HEK293 (cell line): ENCODE measurements around the gene FAT2.

Experiments used
- CTCF ChIA-PET: fragments of 350-600 bp; formaldehyde crosslinking; extraction: SDS; loops from one replicate; lab custom pipeline; 2021; ENCODE audit warnings: antibody characterized with exemption; lab: Yijun Ruan, JAX
- POLR2A ChIA-PET: fragments of 300-600 bp; formaldehyde crosslinking; extraction: SDS; loops from one replicate; lab custom pipeline; 2020; ENCODE audit warnings: antibody characterized with exemption, inconsistent platforms; lab: Yijun Ruan, JAX
- H3K27ac ChIP-seq: fragments of 200-500 bp; sonication (Bioruptor generic); 2 replicates; pipeline ENCODE4 v1.5.1; 2014; ENCODE audit warnings: low read depth, low read length, control low read depth, inconsistent platforms; ENCODE audit errors: extremely low read depth
- H3K36me3 ChIP-seq, 2 experiments: fragments of 200-500 bp in 1 of 2; sonication (Bioruptor generic) in 1 of 2; 1 replicate in 1 of 2; 2 replicates in 1 of 2; pipeline ENCODE4 v1.5.1; 2014 to 2017; ENCODE audit warnings: inconsistent platforms in 2 of 2, low read length in 2 of 2; ENCODE audit not compliant: control insufficient read depth in 2 of 2, insufficient read depth in 1 of 2
- H3K4me1 ChIP-seq: fragments of 200-500 bp; sonication (Bioruptor generic); 2 replicates; pipeline ENCODE4 v1.5.1; 2014; ENCODE audit warnings: mild to moderate bottlenecking, low read length, inconsistent platforms; ENCODE audit not compliant: control insufficient read depth, insufficient read depth
- H3K4me3 ChIP-seq: 2 replicates; pipeline ENCODE4 v1.5.1; 2011; ENCODE audit warnings: low read depth, mild to moderate bottlenecking, control low read depth, low read length, moderate library complexity
- H3K9me3 ChIP-seq: fragments of 200-500 bp; sonication (Bioruptor generic); 2 replicates; pipeline ENCODE4 v1.5.1; 2014; ENCODE audit warnings: low read depth, low read length, inconsistent platforms; ENCODE audit not compliant: control insufficient read depth, insufficient read depth
- GFI1B ChIP-seq: fragments of 450-650 bp; formaldehyde crosslinking; IDR thresholded peaks from 2 replicates; pipeline ENCODE4 v1.5.1; 2016; ENCODE audit warnings: missing biosample characterization, missing genetic modification characterization
- INSM2 ChIP-seq: fragments of 450-650 bp; formaldehyde crosslinking; IDR thresholded peaks from 2 replicates; pipeline ENCODE4 v1.5.1; 2016; ENCODE audit warnings: missing biosample characterization, missing genetic modification characterization
- SCRT2 ChIP-seq: fragments of 450-650 bp; formaldehyde crosslinking; IDR thresholded peaks from 2 replicates; pipeline ENCODE4 v1.5.1; 2016; ENCODE audit warnings: missing biosample characterization, missing genetic modification characterization
- ZBTB17 ChIP-seq: fragments of 450-650 bp; formaldehyde crosslinking; IDR thresholded peaks from 2 replicates; pipeline ENCODE4 v1.5.1; 2016; ENCODE audit warnings: missing biosample characterization, missing genetic modification characterization
- ZBTB8A ChIP-seq: fragments of 450-650 bp; formaldehyde crosslinking; IDR thresholded peaks from 2 replicates; pipeline ENCODE4 v1.5.1; 2016; ENCODE audit warnings: missing biosample characterization, missing genetic modification characterization
- ZFP3 ChIP-seq: fragments of 450-650 bp; formaldehyde crosslinking; IDR thresholded peaks from 2 replicates; pipeline ENCODE4 v1.5.1; 2016; ENCODE audit warnings: low read depth, missing biosample characterization, missing genetic modification characterization
- ZFP69B ChIP-seq: fragments of 450-650 bp; formaldehyde crosslinking; IDR thresholded peaks from 2 replicates; pipeline ENCODE4 v1.5.1; 2016; ENCODE audit warnings: missing biosample characterization, missing genetic modification characterization
- ZNF221 ChIP-seq: fragments of 450-650 bp; formaldehyde crosslinking; IDR thresholded peaks from 2 replicates; pipeline ENCODE4 v1.5.1; 2017; ENCODE audit warnings: missing biosample characterization, missing genetic modification characterization, borderline replicate concordance
- ZNF274 ChIP-seq, 2 experiments: fragments of 200-500 bp in 1 of 2; fragments of 450-650 bp in 1 of 2; sonication (Bioruptor generic) in 1 of 2; formaldehyde crosslinking in 1 of 2; IDR thresholded peaks; 2 replicates each; pipeline versions ENCODE4 v1.5.1 to v1.6.1; 2014 to 2016; ENCODE audit warnings: borderline replicate concordance in 1 of 2, inconsistent platforms in 1 of 2, low read length in 1 of 2, missing biosample characterization in 1 of 2, missing genetic modification characterization in 1 of 2
- ZNF391 ChIP-seq: fragments of 450-650 bp; formaldehyde crosslinking; IDR thresholded peaks from 2 replicates; pipeline ENCODE4 v1.5.1; 2016; ENCODE audit warnings: low read depth, missing biosample characterization, missing genetic modification characterization, borderline replicate concordance
- ZNF623 ChIP-seq: fragments of 450-650 bp; formaldehyde crosslinking; IDR thresholded peaks from 2 replicates; pipeline ENCODE4 v1.5.1; 2016; ENCODE audit warnings: missing biosample characterization, missing genetic modification characterization
- ZNF664 ChIP-seq: fragments of 450-650 bp; formaldehyde crosslinking; IDR thresholded peaks from 2 replicates; pipeline ENCODE4 v1.5.1; 2016; ENCODE audit warnings: missing biosample characterization, missing genetic modification characterization
- ZNF791 ChIP-seq: fragments of 450-650 bp; formaldehyde crosslinking; IDR thresholded peaks from 2 replicates; pipeline ENCODE4 v1.5.1; 2016; ENCODE audit warnings: missing biosample characterization, missing genetic modification characterization

Gene FAT2

GRCh38 chr5:151574444-151574996 is 16.6 kb downstream of the FAT2 start:
- no peaks in the 10 kb centered on the region for H3K36me3 ChIP-seq
- H3K27ac ChIP-seq: no peak overlapping the region
- POLR2A ChIA-PET: no interaction called here
- H3K4me3 ChIP-seq: no peak overlapping the region
- CTCF ChIA-PET: interaction anchor here (1.1 kb wide), 1 partner anchor 22 kb away, joined by 3 read pairs; no protein-coding TSS in a partner anchor
- H3K4me1 ChIP-seq: no peaks in the 10 kb centered on the region
- no peaks in the 10 kb centered on the region for H3K9me3 ChIP-seq
- TF ChIP-seq SCRT2 (tag by site-specific recombination) (no peak), ZNF791 (no peak)

GRCh38 chr5:151572657-151573368 is 18.3 kb downstream of the FAT2 start:
- TF ChIP-seq GFI1B (tag by site-specific recombination) (no peak), ZNF664 (no peak), ZNF274 (IDR thresholded peaks at IDR 0.05; ENCODE audit: low read length) (no peak), ZNF274 (tag by site-specific recombination; IDR thresholded peaks at IDR 0.05; ENCODE audit: borderline replicate concordance) (no peak), INSM2 (tag by site-specific recombination) (no peak), ZNF391 (tag by site-specific recombination) (no peak), ZBTB17 (tag by site-specific recombination) (no peak), ZFP69B (tag by site-specific recombination) (no peak), ZFP3 (tag by site-specific recombination) (no peak)
- CTCF ChIA-PET: interaction anchor here (0.7 kb wide), 1 partner anchor 9 kb away, joined by 3 read pairs; no protein-coding TSS in a partner anchor
- H3K4me3 ChIP-seq: no peak overlapping the region
- no peaks in the 10 kb centered on the region for H3K9me3 ChIP-seq
- no peaks in the 10 kb centered on the region for H3K4me1 ChIP-seq
- no peaks in the 10 kb centered on the region for H3K36me3 ChIP-seq
- POLR2A ChIA-PET: no interaction called here
- H3K27ac ChIP-seq: no peak overlapping the region

- POLR2A ChIA-PET: no interaction called here
- Histone ChIP-seq H3K9me3 (no peaks in the 10 kb centered on the region), H3K4me3 (no peak overlapping the region), H3K36me3 (no peaks in the 10 kb centered on the region), H3K27ac (no peak overlapping the region), H3K4me1 (no peaks in the 10 kb centered on the region)
- CTCF ChIA-PET: interaction anchor here (0.6 to 1.2 kb wide), 4 partner anchors 10 to 134 kb away, joined by 3 read pairs; no protein-coding TSS in a partner anchor
- no peak for TF ChIP-seq ZNF221 (tag by site-specific recombination)
- TF ChIP-seq ZBTB8A: no peak
- peak; percentile 63 for TF ChIP-seq ZNF623
These were observed 19.6 kb downstream of the FAT2 start for GRCh38 chr5:151571270-151572173.
